ENCODE results near the gene RNF212.
"Not testable (repeated sequence)": the region's sequence is repeated elsewhere in the genome, so short reads cannot be mapped to it uniquely, and the experiment has no call there.

Gene RNF212

DNA sequence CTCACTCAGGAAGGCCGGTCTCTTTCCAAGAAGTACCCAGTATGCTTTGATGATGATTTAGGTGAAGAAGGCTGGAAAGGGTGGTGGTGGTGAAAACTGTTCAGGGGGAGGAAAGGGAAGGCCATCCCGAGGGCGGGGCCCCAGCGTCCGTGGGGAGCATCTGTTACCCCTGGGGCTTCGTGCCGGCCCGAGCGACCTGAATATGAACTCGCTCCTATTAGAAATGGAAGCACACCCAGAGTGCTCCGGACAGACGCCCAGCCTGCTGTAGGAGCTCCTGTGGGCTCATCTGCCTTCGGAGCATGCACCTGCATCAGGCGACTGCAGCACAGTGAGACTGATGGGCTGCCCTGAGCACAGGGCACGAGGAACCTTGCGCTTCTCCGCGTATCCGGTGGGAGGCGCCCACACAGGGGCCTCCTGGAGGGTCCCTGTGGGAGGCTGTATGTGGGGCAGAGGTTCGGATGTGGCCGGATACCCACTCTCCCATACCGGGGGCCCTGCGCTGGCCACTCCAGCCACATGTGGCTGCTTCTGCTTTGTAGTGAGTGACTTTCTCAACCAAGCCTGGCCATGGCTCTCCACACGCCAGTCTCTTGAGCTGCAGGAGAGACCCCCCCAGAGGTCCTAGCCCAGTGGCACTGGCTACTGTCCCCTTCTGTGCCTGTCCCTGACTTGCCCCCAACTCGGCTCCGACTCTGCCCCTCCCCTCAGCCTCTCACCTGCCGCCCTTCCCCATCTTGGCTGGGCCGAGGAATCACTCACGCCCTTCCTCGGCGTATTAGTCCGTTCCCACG is 65.2 kb downstream of the RNF212 start:
- DNase-seq: no peak

DNA sequence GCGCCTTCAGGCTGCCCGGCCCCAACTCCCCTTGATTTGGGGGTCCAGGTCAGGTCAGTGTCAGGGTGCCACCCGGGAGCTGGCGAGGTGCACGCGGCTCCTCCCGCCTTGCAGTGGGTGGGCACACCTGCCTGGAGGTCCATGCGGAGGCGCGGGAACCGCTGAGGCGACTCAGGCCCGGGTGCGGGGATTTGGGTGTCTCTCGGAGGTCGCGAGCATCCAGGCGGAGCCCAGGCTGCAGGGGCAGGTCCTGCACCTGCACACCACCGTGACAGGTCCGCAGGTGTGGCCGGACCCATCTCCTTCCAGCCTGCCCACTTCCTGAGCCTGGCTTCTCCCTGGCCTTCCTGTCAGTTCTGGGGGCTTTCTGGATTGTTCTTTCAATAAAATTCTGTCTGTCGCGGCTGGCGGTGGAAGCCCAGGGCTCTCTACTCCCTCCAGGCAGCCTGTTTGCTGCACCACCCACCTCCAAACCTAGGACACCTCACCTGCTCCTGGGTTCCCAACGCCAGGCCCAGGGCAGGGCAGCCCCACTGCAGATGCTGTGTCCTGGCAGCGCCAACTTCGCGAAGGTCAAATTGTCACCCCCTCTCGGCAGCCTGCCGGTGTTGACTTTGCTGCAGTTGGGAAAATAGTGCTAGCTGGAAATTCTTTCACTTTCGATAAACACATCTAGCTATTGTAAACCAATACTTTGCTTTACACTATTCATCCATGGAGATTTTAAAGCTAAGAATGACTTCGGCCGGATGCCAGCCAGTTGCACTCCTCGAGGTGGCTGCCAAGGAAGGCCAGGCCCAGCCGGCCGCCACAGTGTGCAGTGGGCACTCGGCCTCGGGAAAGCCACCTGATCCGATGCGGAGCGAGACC is 66.0 kb downstream of the RNF212 start:
- no peak for DNase-seq

DNA sequence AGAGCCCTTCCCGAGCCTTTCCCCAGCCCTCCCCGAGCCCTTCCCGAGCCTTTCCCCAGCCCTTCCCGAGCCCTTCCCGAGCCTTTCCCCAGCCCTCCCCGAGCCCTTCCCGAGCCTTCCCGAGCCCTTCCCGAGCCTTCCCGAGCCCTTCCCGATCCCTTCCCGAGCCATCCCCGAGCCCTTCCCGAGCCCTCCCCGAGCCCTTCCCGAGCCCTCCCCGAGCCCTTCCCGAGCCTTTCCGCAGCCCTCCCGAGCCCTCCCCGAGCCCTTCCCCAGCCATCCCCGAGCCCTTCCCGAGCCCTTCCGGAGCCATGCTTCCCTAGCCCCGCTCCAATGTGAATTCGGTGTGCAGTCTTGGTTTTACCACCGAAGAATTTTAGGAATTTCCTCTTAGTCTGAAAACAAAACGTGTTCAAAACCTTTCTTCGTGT is 66.8 kb downstream of the RNF212 start:
- DNase-seq: not testable (repeated sequence)

- no peak for DNase-seq
Measured at GRCh38 chr4:1045595-1046201, 67.7 kb downstream of the RNF212 start.

- DNase-seq: no peak
Measured at GRCh38 chr4:1045193-1045594, 68.2 kb downstream of the RNF212 start.

DNA sequence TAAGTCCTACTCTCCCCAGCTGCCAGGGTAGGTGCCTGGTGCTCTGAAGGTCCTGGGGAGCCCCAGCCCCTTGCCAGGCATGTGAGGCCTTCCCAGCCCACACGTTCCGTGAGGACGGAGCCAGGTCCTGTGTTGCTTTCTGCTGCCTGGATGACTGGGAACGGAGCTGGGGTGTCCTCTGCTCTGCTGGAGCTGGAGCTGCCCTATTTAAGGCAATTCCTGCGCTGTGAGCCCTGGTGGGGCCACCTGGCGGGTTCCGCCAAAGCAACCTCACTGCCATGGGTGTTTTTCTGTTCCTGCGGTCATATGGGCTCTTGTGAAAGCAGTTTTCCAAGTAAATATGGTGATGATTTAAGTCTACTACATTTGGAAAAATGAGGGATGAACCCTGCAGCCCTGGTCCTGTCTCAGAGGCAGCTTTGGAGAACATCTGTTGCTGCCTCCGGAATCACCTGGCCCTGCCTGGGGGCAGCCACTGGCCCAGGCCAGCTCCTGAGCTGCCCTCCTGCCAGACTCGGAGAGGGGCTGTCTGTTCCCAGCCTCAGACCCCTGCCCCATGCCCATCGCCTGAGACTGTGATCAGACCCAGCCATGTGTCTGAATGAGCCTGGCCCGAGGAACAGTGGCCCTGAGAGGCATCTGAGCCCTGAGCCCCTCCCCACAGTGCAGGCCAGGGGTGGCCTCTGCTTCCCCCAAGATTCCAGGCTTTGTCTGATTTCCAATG is 68.7 kb downstream of the RNF212 start:
- DNase-seq: no peak

GRCh38 chr4:1043651-1044468 is 69.5 kb downstream of the RNF212 start:
- no peak for DNase-seq

GRCh38 chr4:1043162-1043561 is 70.2 kb downstream of the RNF212 start:
- no peak for DNase-seq

DNA sequence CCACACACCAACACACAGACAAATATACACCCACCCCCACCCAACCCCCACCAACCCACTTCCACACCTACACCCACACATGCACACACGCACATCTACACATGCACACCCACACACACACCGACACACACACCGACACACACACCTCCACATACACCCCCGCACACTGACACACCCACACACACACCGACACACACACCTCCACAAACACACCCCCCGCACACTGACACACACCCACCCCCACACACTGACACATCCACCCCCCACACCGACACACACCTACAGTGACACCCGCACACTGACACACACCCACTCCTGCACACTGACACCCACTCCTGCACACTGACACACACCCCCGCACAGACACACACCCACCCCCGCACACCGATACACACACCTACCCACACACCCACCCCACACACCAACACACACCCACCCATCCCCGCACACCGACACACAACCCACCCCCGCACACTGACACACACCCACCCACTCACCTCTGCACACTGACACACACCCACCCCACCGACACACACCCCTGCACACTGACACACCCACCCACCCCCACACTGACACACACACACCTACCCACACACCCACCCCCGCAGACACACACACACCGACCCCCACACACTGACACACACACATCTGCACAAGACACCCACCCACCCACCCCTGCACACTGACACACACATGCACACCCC is 70.9 kb downstream of the RNF212 start:
- DNase-seq: no peak

DNA sequence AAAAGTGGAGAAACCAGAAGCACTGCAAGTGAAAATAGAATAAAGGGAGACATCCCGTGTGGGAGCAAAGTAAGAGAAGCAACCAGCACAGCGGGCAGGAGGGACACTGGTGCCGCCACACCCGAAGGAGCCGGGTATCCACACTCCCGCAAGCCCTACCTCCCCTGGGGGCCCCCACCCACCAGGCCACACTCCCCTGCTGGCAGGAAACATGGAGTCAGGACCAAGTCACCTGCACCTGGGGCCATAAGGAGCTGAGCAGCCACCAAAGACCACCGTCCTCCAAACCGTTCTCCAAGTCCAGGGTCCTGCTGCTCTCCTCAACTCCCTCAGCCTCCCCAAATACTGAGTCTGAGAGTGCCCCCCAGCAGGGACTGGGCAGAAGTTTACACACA is 71.4 kb downstream of the RNF212 start:
- no peak for DNase-seq

DNA sequence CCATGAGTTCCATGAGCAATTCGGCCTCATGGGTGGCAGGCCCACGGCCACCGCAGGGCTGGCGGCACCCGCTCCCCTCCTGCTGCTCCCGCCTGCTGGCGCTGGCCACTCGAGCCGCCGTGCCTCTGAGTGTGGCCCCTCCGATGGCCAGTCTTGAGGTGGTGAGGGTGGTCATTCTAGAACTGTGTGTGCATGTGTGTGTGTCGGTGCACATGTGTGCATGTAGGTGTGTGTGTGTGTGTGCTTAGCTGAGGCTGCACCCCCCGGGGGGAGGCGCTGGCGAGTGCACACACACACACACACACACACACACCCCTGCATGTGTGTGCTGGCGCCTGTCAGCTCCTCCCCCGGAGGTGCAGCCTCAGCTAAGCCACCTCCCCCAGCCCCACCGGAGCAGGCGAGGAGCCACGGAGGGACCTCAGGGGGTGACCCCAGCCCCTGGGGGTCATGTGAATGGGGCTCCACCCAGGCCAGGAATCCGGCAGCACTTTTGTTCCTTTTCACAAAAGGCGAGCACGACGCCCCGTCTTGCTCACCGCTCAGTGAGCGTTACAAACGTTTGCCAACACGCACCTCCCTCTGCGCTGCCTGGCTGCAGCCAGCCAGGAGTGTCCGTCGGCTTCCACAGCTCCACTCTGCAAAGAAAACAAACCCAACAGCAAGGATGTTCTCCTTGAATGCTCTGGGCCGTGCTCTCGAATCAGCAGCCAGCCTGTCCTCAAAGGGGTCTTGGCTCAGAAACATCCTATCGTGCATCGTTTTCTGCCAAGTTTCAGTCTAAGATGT is 72.0 kb downstream of the RNF212 start:
- no peak for DNase-seq

DNA sequence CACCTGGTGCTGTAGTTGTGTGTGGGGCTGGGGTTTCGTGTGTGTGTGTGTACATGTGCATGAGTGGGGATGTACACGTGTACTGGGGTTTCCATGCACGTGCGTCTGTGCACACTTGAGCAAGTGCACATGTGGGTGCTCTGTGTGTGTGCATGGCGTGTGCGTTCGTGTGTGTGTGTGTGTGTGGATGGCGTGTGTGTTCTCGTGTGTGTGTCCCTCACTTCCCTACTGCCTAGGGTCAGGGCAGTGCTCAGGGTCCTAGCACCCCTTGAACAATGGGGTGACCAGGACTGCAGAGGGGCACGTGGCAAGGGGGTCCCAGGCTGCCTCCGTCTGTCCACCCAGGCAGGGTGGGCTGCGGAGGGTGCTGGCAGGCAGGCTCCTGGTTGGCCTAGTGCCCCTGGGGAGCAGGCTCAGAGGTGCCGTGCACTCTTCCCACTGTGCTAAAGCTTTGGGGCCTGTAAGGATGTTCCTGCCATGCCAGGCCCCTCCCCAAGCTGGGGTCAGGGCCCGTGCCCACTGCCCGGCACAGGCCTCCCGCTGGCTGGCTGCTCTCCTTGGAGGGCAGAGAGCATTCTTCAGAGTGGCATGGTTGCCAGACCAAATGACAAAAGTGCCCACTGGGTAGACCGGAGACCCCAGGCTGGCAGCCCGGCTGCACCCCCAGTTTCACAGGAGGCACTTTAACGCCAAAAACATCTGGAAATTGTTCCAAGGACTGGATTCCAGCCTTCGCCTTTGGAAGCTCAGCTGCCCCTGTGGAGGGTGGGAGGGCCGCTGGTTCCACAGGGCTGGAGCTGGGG is 72.8 kb downstream of the RNF212 start:
- no peak for DNase-seq

DNA sequence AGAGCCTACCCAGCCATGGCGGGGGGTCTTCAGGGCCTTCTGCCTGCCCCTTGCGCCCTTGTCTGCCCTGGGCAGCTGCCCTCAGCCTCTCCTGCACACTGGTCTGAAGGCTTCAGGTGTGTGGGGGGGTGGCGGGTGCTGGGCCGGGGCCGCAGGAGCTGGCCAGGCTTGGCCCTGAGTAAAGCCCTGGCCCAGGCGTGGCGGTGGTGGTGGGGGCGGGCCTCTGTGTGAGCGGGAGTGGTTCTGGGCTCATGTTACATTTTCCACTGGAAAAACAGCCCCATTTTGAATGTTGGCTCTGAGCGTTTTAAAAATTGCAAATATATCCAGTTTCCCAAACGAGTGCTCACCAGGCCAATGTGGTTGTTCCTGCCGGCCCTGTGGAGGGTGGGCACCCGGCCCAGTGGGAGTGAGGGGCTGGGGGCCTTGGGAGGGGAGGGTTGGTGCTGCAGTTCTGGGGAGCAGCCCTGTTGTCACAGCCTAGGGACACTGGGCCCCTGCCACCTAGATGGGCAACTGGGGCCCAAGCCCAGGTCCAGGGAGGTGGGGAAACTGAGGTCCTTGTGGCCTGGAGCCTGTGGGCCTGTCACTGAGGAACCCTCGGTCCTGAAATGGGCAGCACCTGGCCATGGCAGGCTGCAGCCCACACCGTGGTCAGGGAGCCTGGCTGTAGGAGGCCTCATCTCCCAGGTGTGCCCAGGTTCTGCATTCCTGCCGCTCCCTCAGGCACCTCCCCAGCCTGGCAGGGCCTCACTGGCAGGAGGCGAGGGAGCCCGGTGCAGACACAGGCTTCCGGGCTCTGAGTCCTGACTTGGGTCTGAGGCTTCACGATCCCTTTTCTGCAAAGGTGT is 73.6 kb downstream of the RNF212 start:
- no peak for DNase-seq

GRCh38 chr4:1038948-1039492 is 74.3 kb downstream of the RNF212 start:
- DNase-seq: no peak

- DNase-seq: no peak
Measured at GRCh38 chr4:1036976-1037810, 76.2 kb downstream of the RNF212 start.

DNA sequence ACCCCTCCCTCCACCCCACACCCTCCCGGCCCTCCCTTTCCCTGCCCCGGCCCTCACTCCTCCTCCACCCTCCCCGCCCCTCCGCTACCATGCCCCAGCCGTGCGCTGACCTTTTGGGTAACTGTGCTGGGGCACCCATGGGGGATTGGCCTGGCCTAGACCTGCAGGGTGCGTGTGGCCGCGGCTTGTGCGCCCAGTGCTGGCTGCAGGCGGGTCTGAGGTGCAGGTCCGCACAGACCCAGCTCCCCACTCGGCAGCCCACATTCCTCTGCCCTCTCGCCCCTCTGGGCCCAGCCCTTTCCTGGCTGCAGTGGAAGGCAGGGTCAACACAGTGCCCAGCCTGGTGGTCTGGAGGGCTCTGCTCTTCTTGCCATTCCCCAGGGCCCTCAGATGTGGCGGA is 77.3 kb downstream of the RNF212 start:
- DNase-seq: no peak

GRCh38 chr4:1035510-1035909 is 77.9 kb downstream of the RNF212 start:
- DNase-seq: no peak
